Right ventricle myocardium superior (tissue), 1 donor: ENCODE data around the gene KRT83. TPM values are rescaled to one million over a fixed set of nuclear protein-coding genes. Genes with fewer than 3 reads are reported as not detected.

Experiments
- ATAC-seq: fragments of 200-7000 bp; cut with Tn5 transposase; one replicate; pipeline ENCODE4 v1.9.1; 2020; ENCODE audit warnings: mild to moderate bottlenecking; ENCODE audit not compliant: poor library complexity
- DNase-seq: peaks from one replicate; pipeline ENCODE4 v3.0.0-alpha.2; 2020
- intact Hi-C: fragments of 100-400 bp; cut with DNase I; formaldehyde crosslinking; loops from one replicate; pipeline ENCODE4 v1.11.2; 2022
- long read RNA-seq: library from polyadenylated mRNA; unstranded; transcript quantifications from one replicate; pipeline ENCODE4 v2.0.0, GENCODE V29; 2021
- total RNA-seq: library from RNA; stranded (reverse); fragmentation: NEBNext Ultra II Directional; extraction: Animal tissue kit (Norgen Biotek cat#: 25700); gene quantifications from one replicate; pipeline ENCODE4 v1.2.1, GENCODE V29; 2021
- donor health status: DM: no; HTN: yes; CAD: no; lungs with severe emphysema.

Gene KRT83
- total RNA-seq: not detected
- long read RNA-seq: 0 reads

DNA sequence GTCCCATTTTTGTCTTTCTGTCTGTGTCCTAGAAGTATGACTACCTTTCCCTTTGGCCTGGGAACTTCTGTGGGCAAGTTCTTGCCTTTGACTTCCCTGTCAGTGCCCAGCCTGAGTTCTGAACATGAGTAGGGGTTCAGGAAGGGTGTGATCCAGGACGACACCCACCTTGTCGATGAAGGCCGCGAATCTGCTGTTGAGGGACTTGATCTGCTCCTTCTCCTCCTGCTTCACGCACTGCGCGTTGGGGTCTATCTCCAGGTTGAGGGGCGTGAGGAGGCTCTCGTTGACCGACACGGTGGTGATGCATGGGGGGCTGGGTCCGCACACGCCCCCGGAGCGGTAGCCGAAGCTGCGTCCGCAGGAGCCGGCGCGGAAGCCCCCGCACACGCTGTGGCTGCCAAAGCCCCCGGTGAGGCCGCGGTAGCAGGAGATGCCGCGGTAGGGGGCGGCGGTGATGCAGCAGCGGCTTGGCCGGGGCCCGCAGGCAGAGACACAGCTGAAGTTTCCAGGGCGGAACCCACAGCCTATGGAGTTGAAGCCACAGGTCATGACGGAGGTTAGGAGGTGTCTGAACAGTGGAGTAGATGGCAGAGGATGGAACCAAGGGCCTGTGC lies at the start of gene KRT83:
KRT83 (minus strand) TSS at position 615 of the 617 bp plus-strand sequence; CDS start at position 552, 63 bp downstream.
- intact Hi-C loops: loop anchor here (10.0 kb wide), 1 partner anchor 106 kb away; no protein-coding TSS in a partner anchor
- no peak for ATAC-seq
- DNase-seq: no peak

DNA sequence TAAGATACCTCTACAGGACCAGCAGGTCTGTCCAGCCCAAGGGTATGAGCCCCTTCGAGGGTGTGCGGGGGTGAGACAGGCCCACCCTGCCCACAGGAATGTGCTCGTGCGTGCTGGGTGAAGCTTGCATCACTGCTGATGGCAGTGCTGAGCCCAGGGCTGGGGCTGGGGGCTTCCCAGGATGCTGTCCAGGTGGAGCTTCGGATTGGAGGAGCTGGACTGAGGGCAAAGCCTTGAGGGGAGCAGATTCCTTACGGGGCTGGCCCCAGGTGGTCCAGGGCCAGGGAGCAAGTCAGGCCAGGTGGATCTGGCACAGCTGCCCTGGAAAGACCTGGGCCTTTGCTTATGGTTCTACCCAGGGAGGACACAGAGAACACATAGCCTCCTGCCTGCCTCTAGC lies 48.6 kb upstream of the KRT83 start:
- intact Hi-C loops: loop anchor here (5.0 to 10.0 kb wide), 2 partner anchors 145 to 507 kb away; no protein-coding TSS in a partner anchor
- DNase-seq: no peak
- ATAC-seq: no peak

DNA sequence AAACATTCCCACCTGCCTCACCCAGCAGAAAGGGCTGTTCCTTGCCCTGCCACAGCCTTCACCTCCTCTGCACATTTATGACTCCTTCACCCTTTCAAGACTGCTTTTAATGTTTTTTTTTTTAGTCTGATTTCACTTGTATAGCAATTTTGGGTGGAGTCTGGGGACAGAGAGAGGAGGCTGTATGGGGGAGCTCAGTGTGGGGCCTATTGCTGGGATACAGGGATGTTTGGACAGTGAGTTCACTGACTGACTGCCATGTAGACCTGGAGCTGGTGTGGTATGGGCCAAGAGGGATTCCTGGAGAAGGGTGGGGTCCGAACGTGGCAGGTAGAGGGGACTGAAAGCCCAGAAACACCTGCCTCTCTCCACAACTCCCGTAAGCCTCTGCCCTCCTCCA lies 48.0 kb upstream of the KRT83 start:
- intact Hi-C loops: loop anchor here (10.0 kb wide), 1 partner anchor 146 kb away; no protein-coding TSS in a partner anchor
- DNase-seq (no peak), ATAC-seq (no peak)

DNA sequence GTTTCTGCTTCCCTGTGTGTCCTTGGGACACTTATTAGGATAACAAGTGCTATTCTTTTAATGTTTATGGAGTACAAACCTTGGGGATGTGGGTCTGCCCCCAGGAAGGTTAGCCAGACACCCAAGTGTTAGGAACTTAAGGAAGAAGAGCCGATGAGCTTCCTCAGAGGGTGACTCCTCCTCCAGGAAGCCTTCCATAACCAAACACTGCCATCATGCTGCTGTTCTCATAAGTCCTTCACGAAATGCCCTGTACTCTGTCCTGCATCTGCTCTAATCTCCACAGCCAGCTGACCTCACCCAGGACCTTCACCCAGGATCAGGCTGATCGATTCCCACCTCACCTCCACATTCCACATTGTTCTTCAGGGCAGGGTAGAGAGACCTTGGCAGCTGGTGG lies 47.3 kb upstream of the KRT83 start:
- intact Hi-C loops: loop anchor here (10.0 kb wide), 1 partner anchor 146 kb away; no protein-coding TSS in a partner anchor
- DNase-seq: no peak
- ATAC-seq: no peak

DNA sequence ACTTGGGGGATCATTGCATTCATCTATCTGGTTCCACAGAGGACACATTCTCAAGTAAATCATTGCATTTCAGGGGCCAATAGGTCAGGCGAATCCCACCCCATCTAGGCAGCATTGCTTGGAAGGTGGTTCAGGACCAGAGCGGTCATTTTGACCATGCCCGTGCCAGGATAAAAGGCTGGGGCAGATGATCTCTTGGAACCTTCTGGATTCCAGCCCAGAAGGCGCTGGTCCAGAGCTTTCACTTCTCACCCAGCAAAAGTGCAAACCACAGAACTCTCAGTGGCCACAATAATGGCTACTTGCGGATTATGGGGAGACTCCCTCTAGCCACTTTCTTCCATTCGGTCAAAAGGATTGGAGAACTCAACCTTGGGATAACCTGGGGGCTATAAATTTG lies 46.7 kb upstream of the KRT83 start:
- intact Hi-C loops: loop anchor here (10.0 kb wide), 1 partner anchor 147 kb away; no protein-coding TSS in a partner anchor
- ATAC-seq (no peak), DNase-seq (no peak)

- DNase-seq (no peak), ATAC-seq (no peak)
- intact Hi-C loops: loop anchor here (10.0 kb wide), 1 partner anchor 148 kb away; no protein-coding TSS in a partner anchor
Measured at GRCh38 chr12:52366738-52367485, 45.7 kb upstream of the KRT83 start, which contains the start of gene KRT85. Gene KRT85 (minus strand): TSS chr12:52367481. CDS start chr12:52367405, 76 bp downstream.

DNA sequence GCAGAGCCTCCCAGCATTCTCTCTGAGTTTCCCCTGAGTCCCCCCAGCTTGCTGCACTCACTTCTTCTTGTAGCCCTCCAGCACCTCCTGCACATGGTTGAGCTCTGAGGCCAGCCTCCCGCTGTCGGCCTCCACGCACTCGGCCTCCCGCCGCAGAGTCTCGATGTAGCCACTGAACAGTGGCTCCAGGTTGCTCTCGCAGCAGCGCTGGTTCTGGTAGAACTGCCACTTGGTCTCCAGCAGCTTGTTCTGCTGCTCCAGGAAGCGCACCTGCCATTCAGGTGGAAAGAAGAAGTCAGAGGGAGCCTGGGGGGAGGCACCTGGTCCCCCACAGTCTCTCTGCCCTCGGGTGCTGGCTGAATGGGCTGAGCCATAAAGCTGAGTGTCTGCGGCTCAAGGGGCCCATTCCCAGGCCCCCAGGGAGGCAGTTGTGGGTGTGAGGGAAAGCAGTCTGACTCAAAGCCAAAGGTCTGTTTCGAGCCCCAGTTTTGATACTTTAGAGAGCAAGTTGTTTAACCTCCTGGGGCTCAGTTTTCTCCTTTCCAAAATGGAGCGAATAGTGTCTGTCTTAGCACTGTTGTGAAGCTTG lies 43.8 kb upstream of the KRT83 start:
- no peak for DNase-seq
- ATAC-seq: no peak
- intact Hi-C loops: loop anchor here (10.0 kb wide), 1 partner anchor 150 kb away; no protein-coding TSS in a partner anchor

DNA sequence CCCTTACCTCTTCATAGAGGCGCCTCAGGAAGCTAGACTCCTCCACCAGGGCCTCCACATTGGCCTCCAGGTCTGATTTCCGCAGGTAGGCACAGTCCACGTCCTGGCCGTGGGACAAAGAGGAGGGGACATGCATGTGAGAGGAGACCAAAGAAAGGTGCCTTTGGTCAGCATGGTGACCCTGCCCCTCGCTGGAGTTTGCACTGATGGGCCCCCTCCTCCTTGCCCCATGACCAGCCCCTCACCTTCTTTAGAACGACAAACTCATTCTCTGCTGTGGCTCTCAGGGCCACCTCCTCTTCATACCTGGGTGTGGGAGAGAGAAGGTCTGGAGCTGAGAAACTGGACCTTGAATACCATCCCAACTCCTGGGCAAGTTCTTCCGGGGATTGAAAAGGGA lies 42.9 kb upstream of the KRT83 start:
- ATAC-seq: no peak
- intact Hi-C loops: loop anchor here (10.0 kb wide), 1 partner anchor 151 kb away; no protein-coding TSS in a partner anchor
- no peak for DNase-seq

DNA sequence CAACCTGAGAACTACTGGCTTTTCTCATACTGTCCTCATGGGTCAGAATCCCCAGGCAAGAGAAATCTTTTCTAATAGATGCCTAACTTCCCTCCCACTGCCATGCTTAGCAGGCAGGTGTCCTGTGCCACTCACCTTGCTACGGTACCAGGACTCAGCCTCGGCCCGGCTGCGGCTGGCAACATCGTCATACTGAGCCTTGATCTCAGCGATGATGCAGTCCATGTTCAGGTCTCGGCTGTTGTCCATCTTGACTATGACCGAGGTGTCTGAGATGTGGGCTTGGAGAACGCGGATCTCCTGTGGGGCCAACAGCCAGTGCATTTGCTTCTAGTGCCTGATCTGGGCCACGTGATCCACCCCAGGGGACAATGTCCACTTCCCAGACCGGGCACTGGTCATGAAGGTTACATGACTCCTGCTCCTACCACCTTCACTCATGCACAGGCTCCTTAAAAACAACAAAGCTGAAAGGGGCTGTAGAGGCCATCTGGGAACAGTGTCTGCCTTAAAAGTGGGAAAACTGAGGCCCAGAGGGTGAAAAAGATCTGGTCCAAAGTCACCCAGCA lies 42.0 kb upstream of the KRT83 start:
- no peak for ATAC-seq
- no peak for DNase-seq
- intact Hi-C loops: loop anchor here (10.0 kb wide), 1 partner anchor 152 kb away; no protein-coding TSS in a partner anchor

- DNase-seq (no peak), ATAC-seq (no peak)
- intact Hi-C loops: loop anchor here (10.0 kb wide), 1 partner anchor 153 kb away; no protein-coding TSS in a partner anchor
Measured at GRCh38 chr12:52362118-52362726, 41.0 kb upstream of the KRT83 start.

GRCh38 chr12:52361553-52361952 lies 40.4 kb upstream of the KRT83 start:
- ATAC-seq (no peak), DNase-seq (no peak)
- intact Hi-C loops: loop anchor here (10.0 kb wide), 1 partner anchor 153 kb away; no protein-coding TSS in a partner anchor

- no peak for DNase-seq
- ATAC-seq: no peak
- intact Hi-C loops: loop anchor here (10.0 kb wide), 1 partner anchor 154 kb away; no protein-coding TSS in a partner anchor
Measured at GRCh38 chr12:52360663-52361271, 39.6 kb upstream of the KRT83 start.

DNA sequence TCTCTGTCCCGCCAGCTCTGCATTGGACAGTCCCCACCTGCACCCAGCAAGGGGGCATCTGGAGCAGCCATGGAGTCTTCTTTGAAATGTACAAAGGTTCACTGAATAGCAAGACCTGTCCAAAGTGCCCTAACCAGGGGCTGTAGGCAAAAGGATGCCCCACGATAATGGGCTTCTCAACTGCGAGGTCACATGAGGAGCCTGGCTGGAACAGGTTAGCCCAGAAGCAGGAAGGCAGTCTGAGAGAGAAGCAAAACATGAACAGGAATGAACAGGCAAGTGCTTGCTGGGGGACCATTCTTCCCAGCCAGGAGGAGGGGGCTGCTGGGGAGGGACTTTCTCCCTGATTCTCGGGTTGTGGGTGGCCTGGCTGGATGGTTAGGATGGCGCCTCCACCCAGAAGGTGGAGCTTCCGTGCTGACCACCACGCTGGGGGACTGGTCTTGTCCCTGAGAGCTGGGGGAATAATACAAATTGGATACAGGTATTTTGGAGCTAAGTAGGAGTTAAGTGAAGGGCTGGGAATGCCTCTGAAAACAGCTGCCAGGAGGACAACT lies 39.0 kb upstream of the KRT83 start:
- intact Hi-C loops: loop anchor here (10.0 kb wide), 1 partner anchor 155 kb away; no protein-coding TSS in a partner anchor
- ATAC-seq: no peak
- DNase-seq: no peak

- ATAC-seq: no peak
- DNase-seq: no peak
- intact Hi-C loops: loop anchor here (10.0 kb wide), 1 partner anchor 155 kb away; no protein-coding TSS in a partner anchor
Measured at GRCh38 chr12:52359621-52360061, 38.4 kb upstream of the KRT83 start.

DNA sequence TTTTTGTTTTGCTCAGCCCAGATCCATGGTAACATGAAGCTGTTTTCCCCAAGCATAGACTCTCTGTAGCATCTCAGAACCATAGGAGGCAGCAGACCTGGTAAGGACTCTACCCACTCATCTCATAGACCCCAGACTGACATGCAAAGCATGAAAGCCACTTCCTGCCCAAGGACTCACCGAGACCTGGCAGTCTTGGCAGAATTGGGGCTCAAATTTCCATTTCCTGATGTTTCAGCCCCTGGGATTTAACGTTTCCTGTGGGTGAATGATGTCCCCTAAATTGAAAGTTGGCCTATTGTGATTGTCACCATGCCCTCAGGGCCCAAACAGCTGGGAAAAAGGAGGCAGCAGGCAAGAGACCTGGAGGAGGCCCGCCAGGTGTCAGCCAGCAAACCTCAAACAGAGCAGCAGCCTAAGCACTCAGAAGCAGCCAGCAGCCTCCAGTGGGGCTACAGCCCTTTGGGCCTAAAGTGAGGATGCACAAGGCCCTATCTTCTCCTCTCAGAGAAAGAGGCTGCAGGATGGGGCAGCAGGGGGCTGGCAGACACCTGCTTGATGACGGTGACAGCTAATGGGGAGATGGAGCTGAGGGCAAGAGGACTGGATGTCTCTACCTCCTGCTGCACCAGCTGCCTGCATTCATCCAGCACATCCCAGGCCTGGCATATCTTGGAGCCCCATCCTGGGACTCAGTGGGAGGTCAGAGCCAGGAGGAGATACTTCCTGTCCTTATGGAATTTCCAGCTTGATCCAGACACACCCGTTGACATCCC lies 37.6 kb upstream of the KRT83 start:
- ATAC-seq (no peak), DNase-seq (no peak)
- intact Hi-C loops: no loop called here

DNA sequence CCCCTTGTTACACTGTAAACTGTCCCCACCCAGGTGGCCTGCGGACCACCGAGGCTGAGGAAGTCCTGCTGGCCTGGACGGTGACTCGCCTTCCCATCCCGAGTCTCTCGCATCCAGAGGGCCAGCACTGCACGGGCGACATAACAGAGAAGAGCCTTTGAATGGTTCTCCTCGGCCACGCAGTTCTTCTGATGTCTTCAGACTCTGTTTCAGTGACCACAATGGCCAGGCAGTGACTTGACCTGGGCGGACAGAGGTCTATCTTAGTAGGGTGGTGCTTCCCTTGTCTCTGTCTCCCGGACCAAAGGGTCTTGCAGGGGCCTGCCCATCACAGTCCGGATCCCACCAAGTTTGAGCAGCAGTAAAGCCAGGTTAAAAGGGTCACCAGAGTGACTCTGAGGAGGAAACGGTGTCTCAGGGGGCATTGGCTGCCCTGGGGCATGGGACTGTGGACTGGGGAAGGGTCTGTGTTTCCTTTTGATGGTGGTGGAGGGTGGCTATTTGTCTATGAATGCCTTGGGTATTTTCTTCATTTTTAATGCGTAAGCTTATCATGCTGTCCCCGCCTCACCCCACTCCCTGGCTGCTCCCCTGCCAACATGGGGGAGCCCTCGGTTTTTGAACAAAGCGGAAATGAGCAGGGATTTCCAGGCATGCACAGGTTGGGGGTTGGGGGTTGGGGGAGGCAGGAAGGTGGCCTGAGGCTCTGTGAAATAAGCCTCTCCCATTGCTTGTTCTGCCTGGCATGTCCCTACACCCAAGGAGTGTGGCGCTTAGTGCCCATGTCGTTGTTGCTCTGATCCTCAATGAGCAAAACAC lies 35.8 kb upstream of the KRT83 start:
- no peak for DNase-seq
- ATAC-seq: no peak
- intact Hi-C loops: no loop called here
